GM18520 (cell line): ENCODE results near the gene PAN2.
"Not testable (repeated sequence)": the region's sequence is repeated elsewhere in the genome, so short reads cannot be mapped to it uniquely, and the experiment has no call there.

Experiments
- ATAC-seq: cut with Tn5 transposase; IDR thresholded peaks from one replicate; pipeline ENCODE4 v1.9.1; 2021; ENCODE audit not compliant: unreplicated experiment

PAN2 gene

GRCh38 chr12:56333679-56334489 lies at the start of gene PAN2:
TSS of gene PAN2 (minus strand) at chr12:56334000. CDS start at chr12:56333094, 906 bp downstream.
- peak; percentile 97 for ATAC-seq

- no peak for ATAC-seq
Observed at GRCh38 chr12:56382611-56383010, 48.8 kb upstream of the PAN2 start.

- no peak for ATAC-seq
Observed at GRCh38 chr12:56377989-56378316, 44.2 kb upstream of the PAN2 start.

- no peak for ATAC-seq
Observed at GRCh38 chr12:56377310-56377988, 43.6 kb upstream of the PAN2 start.

- no peak for ATAC-seq
Observed at GRCh38 chr12:56375598-56376434, 42.0 kb upstream of the PAN2 start.

- ATAC-seq = no peak
Observed at GRCh38 chr12:56374726-56375597, 41.2 kb upstream of the PAN2 start.

- ATAC-seq = no peak
Observed at GRCh38 chr12:56373515-56373914, 39.7 kb upstream of the PAN2 start.

- ATAC-seq = no peak
Observed at GRCh38 chr12:56366948-56367347, 33.1 kb upstream of the PAN2 start.

GRCh38 chr12:56362130-56363059 lies 28.6 kb upstream of the PAN2 start, which contains the start of gene APOF:
TSS of gene APOF (minus strand) at chr12:56362857. CDS start at chr12:56362745, 112 bp downstream.
- no peak for ATAC-seq

- no peak for ATAC-seq
Observed at GRCh38 chr12:56361487-56362129, 27.8 kb upstream of the PAN2 start.

GRCh38 chr12:56359851-56360767 lies 26.3 kb upstream of the PAN2 start, which contains the start of gene STAT2:
TSS of gene STAT2 (minus strand) at chr12:56360107. CDS start at chr12:56356571, 3,536 bp downstream.
- peak; percentile 97 for ATAC-seq

GRCh38 chr12:56358836-56359532 lies 25.2 kb upstream of the PAN2 start:
- no peak for ATAC-seq

- ATAC-seq = no peak
Observed at GRCh38 chr12:56351325-56351724, 17.5 kb upstream of the PAN2 start.

- ATAC-seq = no peak
Observed at GRCh38 chr12:56350662-56351061, 16.9 kb upstream of the PAN2 start.

- no peak for ATAC-seq
Observed at GRCh38 chr12:56348776-56349175, 15.0 kb upstream of the PAN2 start.

GRCh38 chr12:56347255-56347654 lies 13.5 kb upstream of the PAN2 start:
- not testable (repeated sequence) for ATAC-seq

- no peak for ATAC-seq
Observed at GRCh38 chr12:56346675-56347074, 12.9 kb upstream of the PAN2 start.
